Body of pancreas (tissue), 4 donors: Measurements from ENCODE around the gene MBNL1. TPM values are rescaled to one million over a fixed set of nuclear protein-coding genes. Genes with fewer than 3 reads are reported as not detected.
A peak's percentile ranks its signal among the peaks of the same experiment; 100 is the strongest.

Experiments
- ATAC-seq: fragments of 150-250 bp; one replicate; pipeline ENCODE4 v1.9.1; 2016
- DNase-seq, 4 donors: peaks; one replicate each; pipeline ENCODE4 v3.0.0-alpha.2; 2019
- H3K27ac ChIP-seq, 4 donors: fragments of 200-600 bp; sonication (generic); 1 replicate in 3 of 4; 2 replicates in 1 of 4; pipeline versions ENCODE4 v1.5.1 to v1.6.1; 2016 to 2019; ENCODE audit warnings: mild to moderate bottlenecking in 1 of 4, mixed read lengths in 1 of 4, moderate library complexity in 1 of 4
- H3K27me3 ChIP-seq, 2 donors: fragments of 200-600 bp; sonication (generic); one replicate each; pipeline ENCODE4 v1.6.0; 2016; ENCODE audit warnings: mild to moderate bottlenecking in 1 of 2
- H3K36me3 ChIP-seq, 2 donors: fragments of 200-600 bp; sonication (generic); replicated peaks in 1 of 2; 2 replicates each; pipeline ENCODE4 v1.5.1; 2016; ENCODE audit warnings: low read depth in 2 of 2; ENCODE audit not compliant: insufficient read depth in 1 of 2
- H3K4me1 ChIP-seq: fragments of 200-600 bp; sonication (generic); one replicate; pipeline ENCODE4 v1.6.0; 2016
- H3K4me3 ChIP-seq, 2 donors: fragments of 200-600 bp; sonication (generic); 1 replicate in 1 of 2; 2 replicates in 1 of 2; pipeline ENCODE4 v1.5.1; 2016 to 2019
- H3K9me3 ChIP-seq, 3 donors: fragments of 200-600 bp; sonication (generic); 1 replicate in 2 of 3; 2 replicates in 1 of 3; pipeline ENCODE4 v1.5.1; 2016
- POLR2A ChIP-seq, 3 donors: fragments of 450-650 bp; IDR thresholded peaks; one replicate each; pipeline ENCODE4 v1.6.1; 2016; ENCODE audit warnings: antibody characterized with exemption in 3 of 3, mild to moderate bottlenecking in 2 of 3
- WGBS, 2 donors: methylation state at CpG; one replicate each; pipeline ENCODE4 v1.1.5; 2017; 5-methylcytosine and 5-hydroxymethylcytosine counted together
- intact Hi-C: fragments of 100-400 bp; cut with DNase I; formaldehyde crosslinking; loops from one replicate; pipeline ENCODE4 v1.15.1; 2023
- total RNA-seq, 2 donors: library from RNA; depleted of rRNA; stranded (reverse); fragments of >200 nt; gene quantifications; one replicate each; pipeline ENCODE4 v1.1.0, GENCODE V29; 2016
- TF ChIP-seq, protein P1 (sequence below), 7 experiments: fragments of 450-650 bp in 4 of 7; fragments of 200-600 bp in 3 of 7; sonication (generic) in 3 of 7; IDR thresholded peaks; one replicate each; pipeline ENCODE4 v1.5.1; 2016 to 2019; ENCODE audit warnings: antibody characterized with exemption in 7 of 7

MBNL1 gene
- total RNA-seq, 2 donors from 2014 or later, result 77.3 to 82.4 TPM

DNA sequence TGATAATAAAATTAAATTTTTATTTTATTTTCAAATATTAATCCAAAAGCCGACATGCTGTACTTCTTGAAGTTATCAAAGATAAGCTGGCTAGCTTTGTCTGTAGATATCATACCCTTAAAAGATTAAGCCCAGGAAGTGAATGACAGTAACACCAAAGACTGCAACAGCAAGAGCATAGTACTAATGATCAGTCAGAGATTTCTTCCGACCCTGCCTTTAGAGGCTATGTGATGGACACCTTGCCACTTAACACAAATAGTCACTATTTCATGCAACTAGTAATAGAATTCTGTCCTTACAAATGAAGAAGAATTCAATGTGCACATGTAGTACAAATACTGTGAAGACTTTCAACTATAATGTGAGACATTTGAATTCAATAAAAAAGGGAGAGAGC is 9.3 kb upstream of the MBNL1 start:
- peaks cover 34% of the 10 kb centered on the region for H3K4me1 ChIP-seq
- no peaks in the 10 kb centered on the region for H3K9me3 ChIP-seq
- intact Hi-C loops, result no loop called here
- WGBS, 2 donors, result 32 to 33% methylated on average over 2 of the region's 2 CpGs
- H3K4me3 ChIP-seq, result no peak overlapping the region
- DNase-seq, result no peak
- no peaks in the 10 kb centered on the region for H3K36me3 ChIP-seq
- no peak for TF ChIP-seq POLR2A (IDR thresholded peaks at IDR 0.05)
- TF ChIP-seq, protein P1, sequence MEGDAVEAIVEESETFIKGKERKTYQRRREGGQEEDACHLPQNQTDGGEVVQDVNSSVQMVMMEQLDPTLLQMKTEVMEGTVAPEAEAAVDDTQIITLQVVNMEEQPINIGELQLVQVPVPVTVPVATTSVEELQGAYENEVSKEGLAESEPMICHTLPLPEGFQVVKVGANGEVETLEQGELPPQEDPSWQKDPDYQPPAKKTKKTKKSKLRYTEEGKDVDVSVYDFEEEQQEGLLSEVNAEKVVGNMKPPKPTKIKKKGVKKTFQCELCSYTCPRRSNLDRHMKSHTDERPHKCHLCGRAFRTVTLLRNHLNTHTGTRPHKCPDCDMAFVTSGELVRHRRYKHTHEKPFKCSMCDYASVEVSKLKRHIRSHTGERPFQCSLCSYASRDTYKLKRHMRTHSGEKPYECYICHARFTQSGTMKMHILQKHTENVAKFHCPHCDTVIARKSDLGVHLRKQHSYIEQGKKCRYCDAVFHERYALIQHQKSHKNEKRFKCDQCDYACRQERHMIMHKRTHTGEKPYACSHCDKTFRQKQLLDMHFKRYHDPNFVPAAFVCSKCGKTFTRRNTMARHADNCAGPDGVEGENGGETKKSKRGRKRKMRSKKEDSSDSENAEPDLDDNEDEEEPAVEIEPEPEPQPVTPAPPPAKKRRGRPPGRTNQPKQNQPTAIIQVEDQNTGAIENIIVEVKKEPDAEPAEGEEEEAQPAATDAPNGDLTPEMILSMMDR (IDR thresholded peaks at IDR 0.05), result no peak
- H3K27me3 ChIP-seq, result no peaks in the 10 kb centered on the region
- ATAC-seq, result no peak
- H3K27ac ChIP-seq, result peak overlapping the region in 1 of 4 donors; percentile 88

DNA sequence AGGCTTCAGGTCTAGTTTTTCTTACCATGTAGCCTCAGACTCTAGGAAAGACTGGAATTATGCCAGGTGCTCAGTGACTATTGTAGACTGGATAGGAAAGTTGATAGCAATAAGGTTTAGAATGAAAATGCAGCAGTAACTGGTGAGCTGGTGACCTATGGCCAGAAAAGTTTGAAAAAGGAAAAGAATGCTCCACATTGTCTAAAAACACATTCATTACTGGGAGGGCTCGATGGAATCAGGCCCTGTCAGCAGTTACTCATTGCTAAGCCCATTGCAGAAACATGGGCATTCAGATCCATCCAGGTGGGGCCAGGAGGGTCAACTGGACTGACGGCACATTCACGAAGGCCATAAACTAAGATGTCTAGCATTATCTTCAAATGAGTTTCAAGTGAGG is 8.7 kb upstream of the MBNL1 start:
- no peaks in the 10 kb centered on the region for H3K27me3 ChIP-seq
- H3K4me3 ChIP-seq, result no peak overlapping the region
- H3K4me1 ChIP-seq, result peaks cover 34% of the 10 kb centered on the region
- H3K9me3 ChIP-seq, result no peaks in the 10 kb centered on the region
- H3K27ac ChIP-seq, result no peak overlapping the region
- 62 to 84% methylated on average over 3 of the region's 3 CpGs for WGBS, 2 donors
- DNase-seq (no peak), ATAC-seq (no peak)
- H3K36me3 ChIP-seq, result no peaks in the 10 kb centered on the region
- TF ChIP-seq POLR2A (IDR thresholded peaks at IDR 0.05), result no peak
- TF ChIP-seq, protein P1 (IDR thresholded peaks at IDR 0.05), result no peak
- intact Hi-C loops, result no loop called here

DNA sequence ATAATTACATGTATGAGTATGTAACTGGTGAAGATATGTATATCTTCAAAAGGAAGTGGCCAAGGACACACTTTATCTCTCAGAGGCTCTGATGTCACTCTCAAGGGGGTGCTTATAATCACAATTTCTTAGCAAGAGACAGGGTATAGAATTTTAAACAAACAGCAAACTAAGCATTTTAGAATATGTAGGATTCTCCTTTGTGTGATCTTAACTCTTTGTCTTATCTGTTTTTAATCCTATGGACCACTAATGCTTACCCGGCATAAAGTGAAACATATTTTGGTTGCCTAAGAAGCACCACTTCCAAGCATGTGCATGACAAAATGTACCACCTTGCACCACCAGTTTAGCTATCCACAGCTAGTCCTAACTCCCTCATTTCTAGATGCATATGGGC is 8.2 kb upstream of the MBNL1 start:
- H3K9me3 ChIP-seq, result no peaks in the 10 kb centered on the region
- DNase-seq (no peak), ATAC-seq (no peak)
- H3K27ac ChIP-seq, result no peak overlapping the region
- no peaks in the 10 kb centered on the region for H3K36me3 ChIP-seq
- intact Hi-C loops, result no loop called here
- no peaks in the 10 kb centered on the region for H3K27me3 ChIP-seq
- 92 to 100% methylated on average over 1 of the region's 1 CpG for WGBS, 2 donors
- TF ChIP-seq POLR2A (IDR thresholded peaks at IDR 0.05), result no peak
- TF ChIP-seq, protein P1 (IDR thresholded peaks at IDR 0.05), result no peak
- H3K4me1 ChIP-seq, result peaks cover 34% of the 10 kb centered on the region
- no peak overlapping the region for H3K4me3 ChIP-seq

DNA sequence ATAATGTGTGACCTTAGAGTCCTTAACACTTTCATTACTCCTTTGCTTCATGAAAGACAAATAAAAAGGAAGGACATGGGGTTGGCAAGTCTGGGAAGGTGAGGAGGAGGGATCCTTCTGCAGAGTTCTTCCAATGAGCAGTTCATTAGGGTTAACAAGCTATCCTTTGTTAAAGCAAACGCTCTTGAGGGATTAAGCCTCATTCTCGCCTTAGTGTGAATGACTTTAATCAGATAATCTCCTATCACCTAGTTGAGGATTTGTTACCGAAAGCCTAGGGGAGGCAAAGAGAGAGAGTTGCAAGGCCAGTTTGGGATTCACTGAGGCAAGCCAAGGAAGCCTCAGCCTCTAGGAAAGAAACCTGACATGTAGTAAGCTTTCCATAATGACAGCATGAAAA is 7.4 kb upstream of the MBNL1 start:
- H3K36me3 ChIP-seq, result no peaks in the 10 kb centered on the region
- ATAC-seq (no peak), DNase-seq (no peak)
- no peak overlapping the region for H3K27ac ChIP-seq
- WGBS, 2 donors, result 87 to 96% methylated on average over 3 of the region's 3 CpGs
- H3K9me3 ChIP-seq, result no peaks in the 10 kb centered on the region
- H3K4me3 ChIP-seq, result no peak overlapping the region
- no peaks in the 10 kb centered on the region for H3K27me3 ChIP-seq
- peaks cover 36% of the 10 kb centered on the region for H3K4me1 ChIP-seq
- intact Hi-C loops, result no loop called here
- TF ChIP-seq, protein P1 (IDR thresholded peaks at IDR 0.05), result no peak
- TF ChIP-seq POLR2A (IDR thresholded peaks at IDR 0.05), result no peak

DNA sequence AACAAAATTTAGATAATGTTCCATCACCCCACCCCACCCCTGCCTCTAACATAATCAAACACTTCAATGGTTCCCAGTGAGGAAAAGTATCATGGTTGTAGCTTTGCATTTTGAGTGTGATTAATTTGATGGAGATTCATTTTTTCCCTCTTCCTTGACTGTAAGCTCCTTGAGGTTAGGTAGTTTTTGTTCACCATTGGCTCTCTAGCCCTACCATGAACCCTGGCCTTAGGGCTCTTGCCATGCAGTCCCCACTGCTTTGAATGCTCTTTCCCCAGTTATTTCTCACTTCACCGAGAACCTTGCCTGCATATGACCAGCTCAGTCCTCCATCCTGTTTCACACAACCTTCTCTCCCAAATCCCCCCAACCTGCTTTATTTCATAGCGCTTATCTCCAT is 5.0 kb upstream of the MBNL1 start:
- Histone ChIP-seq H3K9me3 (no peaks in the 10 kb centered on the region), H3K27me3 (no peaks in the 10 kb centered on the region), H3K36me3 (no peaks in the 10 kb centered on the region), H3K27ac (no peak overlapping the region), H3K4me1 (peaks cover 38% of the 10 kb centered on the region), H3K4me3 (no peak overlapping the region)
- intact Hi-C loops, result no loop called here
- DNase-seq, result no peak
- ATAC-seq, result no peak
- 92 to 100% methylated on average over 2 of the region's 2 CpGs for WGBS, 2 donors
- no peak for TF ChIP-seq POLR2A (IDR thresholded peaks at IDR 0.05)
- TF ChIP-seq, protein P1 (IDR thresholded peaks at IDR 0.05), result no peak
